Measurements from ENCODE around the gene NDUFB2. TPM values are rescaled to one million over a fixed set of nuclear protein-coding genes. Genes with fewer than 3 reads are reported as not detected.

Gene NDUFB2
- total RNA-seq, 1 experiment from 2014 or later = 288 TPM

GRCh38 chr7:140745266-140746058 lies 49.0 kb downstream of the NDUFB2 start:
- DNase-seq = no peak
- H3K9me3 ChIP-seq = no peaks in the 10 kb centered on the region
- H3K36me3 ChIP-seq = no peaks in the 10 kb centered on the region
- H3K27me3 ChIP-seq = no peaks in the 10 kb centered on the region
- no peak overlapping the region for H3K4me3 ChIP-seq

GRCh38 chr7:140746751-140747150 lies 50.2 kb downstream of the NDUFB2 start:
- Histone ChIP-seq H3K4me3 (no peak overlapping the region), H3K27me3 (no peaks in the 10 kb centered on the region), H3K9me3 (no peaks in the 10 kb centered on the region), H3K36me3 (no peaks in the 10 kb centered on the region)
- no peak for DNase-seq

- DNase-seq = no peak
- no peaks in the 10 kb centered on the region for H3K9me3 ChIP-seq
- no peaks in the 10 kb centered on the region for H3K27me3 ChIP-seq
- H3K36me3 ChIP-seq = no peaks in the 10 kb centered on the region
- no peak overlapping the region for H3K4me3 ChIP-seq
Observed at GRCh38 chr7:140752533-140752932, 56.0 kb downstream of the NDUFB2 start.

GRCh38 chr7:140754506-140754905 lies 58.0 kb downstream of the NDUFB2 start:
- Histone ChIP-seq H3K4me3 (no peak overlapping the region), H3K27me3 (no peaks in the 10 kb centered on the region), H3K36me3 (no peaks in the 10 kb centered on the region), H3K9me3 (no peaks in the 10 kb centered on the region)
- no peak for DNase-seq

Other genes starting within 250 kb of the NDUFB2 start
- 29.7 and 45.8 TPM in 2 replicates for gene MKRN1, start 217.2 kb upstream of the NDUFB2 start, total RNA-seq (2014; rRNA removed; shearing (Covaris generic); ENCODE audit: low replicate concordance)
- 25.4 and 32.4 TPM in 2 replicates for gene DENND2A, start 55.9 kb upstream of the NDUFB2 start, total RNA-seq (2014; rRNA removed; shearing (Covaris generic); ENCODE audit: low replicate concordance)
- 15.7 and 37.2 TPM in 2 replicates for gene ADCK2, start 23.8 kb upstream of the NDUFB2 start, total RNA-seq (2014; rRNA removed; shearing (Covaris generic); ENCODE audit: low replicate concordance)
- gene BRAF, start 228.2 kb downstream of the NDUFB2 start, total RNA-seq (2014; rRNA removed; shearing (Covaris generic); ENCODE audit: low replicate concordance) = 4.2 TPM in 2 replicates